Sigmoid colon (tissue), 7 donors: Measurements from ENCODE around the gene LTBP1. TPM values are rescaled to one million over a fixed set of nuclear protein-coding genes. Genes with fewer than 3 reads are reported as not detected.

ENCODE experiments used
- DNase-seq: peaks from one replicate; pipeline ENCODE4 v3.0.0-alpha.2; 2019
- H3K27ac ChIP-seq, 4 donors: fragments of 200-600 bp; sonication (generic); one replicate each; pipeline ENCODE4 v1.5.1; 2016 to 2019; ENCODE audit warnings: mild to moderate bottlenecking in 1 of 4
- H3K27me3 ChIP-seq, 3 donors: fragments of 200-600 bp; sonication (generic); one replicate each; pipeline ENCODE4 v1.5.1; 2019; ENCODE audit warnings: mild to moderate bottlenecking in 1 of 3
- H3K36me3 ChIP-seq, 4 donors: fragments of 200-600 bp; sonication (generic); one replicate each; pipeline ENCODE4 v1.5.1; 2016 to 2019
- H3K4me1 ChIP-seq, 4 donors: fragments of 200-600 bp; sonication (generic); one replicate each; pipeline ENCODE4 v1.5.1; 2017 to 2019
- H3K4me3 ChIP-seq, 4 donors: fragments of 200-600 bp; sonication (generic); one replicate each; pipeline ENCODE4 v1.5.1; 2017 to 2019; ENCODE audit warnings: mild to moderate bottlenecking in 2 of 4, moderate library complexity in 1 of 4
- H3K9me3 ChIP-seq, 4 donors: fragments of 200-600 bp in 3 of 4; sonication (generic) in 3 of 4; one replicate each; pipeline versions ENCODE4 v1.5.1 to v1.6.1; 2013 to 2019
- CTCF ChIP-seq, 4 experiments: fragments of 450-650 bp in 3 of 4; fragments of 200-600 bp in 1 of 4; IDR thresholded peaks; one replicate each; pipeline ENCODE4 v1.5.1; 2016 to 2019; ENCODE audit warnings: antibody characterized with exemption in 4 of 4, mild to moderate bottlenecking in 3 of 4, moderate library complexity in 2 of 4
- EP300 ChIP-seq, 4 donors: sonication (generic); formaldehyde crosslinking; IDR thresholded peaks; one replicate each; pipeline ENCODE4 v1.6.1; 2017; ENCODE audit warnings: antibody characterized with exemption in 4 of 4
- POLR2A ChIP-seq, 2 donors: fragments of 450-650 bp; IDR thresholded peaks; one replicate each; pipeline ENCODE4 v1.6.1; 2016; ENCODE audit warnings: antibody characterized with exemption in 2 of 2, mild to moderate bottlenecking in 2 of 2, moderate library complexity in 2 of 2
- POLR2AphosphoS5 ChIP-seq, 4 donors: sonication (generic); formaldehyde crosslinking; IDR thresholded peaks; one replicate each; pipeline ENCODE4 v1.6.1; 2017; ENCODE audit warnings: antibody characterized with exemption in 4 of 4
- WGBS, 2 donors: extraction: QIAGEN DNeasy Blood & Tissue Kit; methylation state at CpG; one replicate each; pipeline ENCODE4 v1.1.7; 2013; 5-methylcytosine and 5-hydroxymethylcytosine counted together
- intact Hi-C: fragments of 100-400 bp; cut with DNase I; formaldehyde crosslinking; loops from one replicate; pipeline ENCODE4 v1.15.1; 2023
- polyA plus RNA-seq, 3 donors: library from polyadenylated mRNA; stranded (reverse); fragments of 200-250 nt; gene quantifications; one replicate each; pipeline ENCODE4 v1.2.3, GENCODE V29; 2013
- total RNA-seq, 4 donors: library from RNA; depleted of rRNA; stranded (reverse); fragments of >200 nt; gene quantifications; one replicate each; pipeline ENCODE4 v1.1.0, GENCODE V29; 2016
- donor health status: healthy with polysubstance abuse.
- donor health status: Bipolar disorder and iron deficiency.
- donor health status: healthy.

LTBP1 gene
- total and polyA plus RNA-seq, 7 donors, result 3.0 to 102 (median 34.2) TPM

GRCh38 chr2:33122726-33123125, 176.0 kb downstream of the LTBP1 start:
- Histone ChIP-seq H3K4me3 (no peak overlapping the region), H3K27ac (no peak overlapping the region), H3K36me3 (no peaks in the 10 kb centered on the region), H3K27me3 (no peaks in the 10 kb centered on the region), H3K4me1 (peaks cover 0 to 5% (median 0%) of the 10 kb centered on the region in 4 donors), H3K9me3 (no peaks in the 10 kb centered on the region)
- 90 to 95% methylated on average over 3 of the region's 3 CpGs for WGBS, 2 donors
- intact Hi-C loops, result no loop called here
- no peak for TF ChIP-seq EP300 (IDR thresholded peaks at IDR 0.05)
- no peak for TF ChIP-seq POLR2A (IDR thresholded peaks at IDR 0.05)
- TF ChIP-seq CTCF (IDR thresholded peaks at IDR 0.05), result no peak
- no peak for TF ChIP-seq POLR2AphosphoS5 (IDR thresholded peaks at IDR 0.05)
- DNase-seq, result no peak

DNA sequence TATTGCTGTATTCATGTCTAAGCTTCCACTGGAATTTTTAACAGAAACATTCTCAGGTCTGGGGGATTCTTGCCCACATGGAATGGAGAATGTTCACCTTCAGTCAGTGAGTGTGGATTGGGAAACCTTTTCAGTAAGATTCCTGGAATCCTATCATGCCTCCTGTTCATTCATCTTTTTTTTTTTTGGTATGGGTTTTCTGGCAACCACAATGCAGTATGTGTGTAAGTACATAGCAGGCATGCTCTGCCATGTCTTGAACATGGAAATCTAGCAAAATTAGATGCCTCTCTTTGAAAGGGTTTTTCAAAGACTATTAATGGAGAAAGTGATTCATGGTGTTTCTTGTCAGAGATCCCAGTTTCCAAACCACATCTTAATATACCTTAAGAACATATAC, 176.5 kb downstream of the LTBP1 start:
- Histone ChIP-seq H3K4me1 (peaks cover 0 to 5% (median 0%) of the 10 kb centered on the region in 4 donors), H3K9me3 (no peaks in the 10 kb centered on the region), H3K27me3 (no peaks in the 10 kb centered on the region), H3K4me3 (no peak overlapping the region), H3K36me3 (no peaks in the 10 kb centered on the region), H3K27ac (no peak overlapping the region)
- intact Hi-C loops, result no loop called here
- no peak for TF ChIP-seq EP300 (IDR thresholded peaks at IDR 0.05)
- no peak for DNase-seq

DNA sequence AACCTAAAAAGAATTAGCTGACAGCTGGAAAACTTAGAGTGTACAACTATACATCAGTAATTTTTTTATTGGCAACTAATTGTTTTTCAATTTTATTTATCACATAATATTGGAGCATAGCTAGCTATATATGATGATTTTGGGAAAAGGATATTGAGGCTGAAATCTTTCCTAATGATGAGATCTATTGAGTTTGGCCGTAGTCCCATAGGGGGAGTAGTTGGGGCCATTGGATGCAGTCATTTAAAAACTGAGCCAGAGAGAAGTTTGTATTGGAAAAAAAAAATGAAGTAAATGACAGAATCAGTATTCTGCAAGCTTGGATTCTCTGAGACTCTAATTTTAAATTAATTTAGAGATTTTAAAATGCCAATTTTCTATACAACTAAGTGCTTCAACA, 179.8 kb downstream of the LTBP1 start:
- H3K4me1 ChIP-seq, result peaks cover 0 to 17% (median 11%) of the 10 kb centered on the region in 4 donors
- no peak overlapping the region for H3K4me3 ChIP-seq
- intact Hi-C loops, result no loop called here
- no peaks in the 10 kb centered on the region for H3K9me3 ChIP-seq
- H3K27ac ChIP-seq, result no peak overlapping the region
- H3K36me3 ChIP-seq, result no peaks in the 10 kb centered on the region
- 93 to 96% methylated on average over 1 of the region's 1 CpG for WGBS, 2 donors
- no peaks in the 10 kb centered on the region for H3K27me3 ChIP-seq
- DNase-seq, result no peak
- TF ChIP-seq POLR2AphosphoS5 (IDR thresholded peaks at IDR 0.05), result no peak
- TF ChIP-seq EP300 (IDR thresholded peaks at IDR 0.05), result no peak
- TF ChIP-seq POLR2A (IDR thresholded peaks at IDR 0.05), result no peak
- TF ChIP-seq CTCF (IDR thresholded peaks at IDR 0.05), result no peak

GRCh38 chr2:33126958-33127357, 180.2 kb downstream of the LTBP1 start:
- no peak overlapping the region for H3K27ac ChIP-seq
- TF ChIP-seq EP300 (IDR thresholded peaks at IDR 0.05) (no peak), POLR2A (IDR thresholded peaks at IDR 0.05) (no peak), POLR2AphosphoS5 (IDR thresholded peaks at IDR 0.05) (no peak), CTCF (IDR thresholded peaks at IDR 0.05) (no peak)
- 86 to 87% methylated on average over 3 of the region's 3 CpGs for WGBS, 2 donors
- H3K27me3 ChIP-seq, result no peaks in the 10 kb centered on the region
- no peaks in the 10 kb centered on the region for H3K36me3 ChIP-seq
- intact Hi-C loops, result no loop called here
- no peaks in the 10 kb centered on the region for H3K9me3 ChIP-seq
- H3K4me3 ChIP-seq, result no peak overlapping the region
- peaks cover 0 to 21% (median 15%) of the 10 kb centered on the region in 4 donors for H3K4me1 ChIP-seq
- DNase-seq, result no peak

DNA sequence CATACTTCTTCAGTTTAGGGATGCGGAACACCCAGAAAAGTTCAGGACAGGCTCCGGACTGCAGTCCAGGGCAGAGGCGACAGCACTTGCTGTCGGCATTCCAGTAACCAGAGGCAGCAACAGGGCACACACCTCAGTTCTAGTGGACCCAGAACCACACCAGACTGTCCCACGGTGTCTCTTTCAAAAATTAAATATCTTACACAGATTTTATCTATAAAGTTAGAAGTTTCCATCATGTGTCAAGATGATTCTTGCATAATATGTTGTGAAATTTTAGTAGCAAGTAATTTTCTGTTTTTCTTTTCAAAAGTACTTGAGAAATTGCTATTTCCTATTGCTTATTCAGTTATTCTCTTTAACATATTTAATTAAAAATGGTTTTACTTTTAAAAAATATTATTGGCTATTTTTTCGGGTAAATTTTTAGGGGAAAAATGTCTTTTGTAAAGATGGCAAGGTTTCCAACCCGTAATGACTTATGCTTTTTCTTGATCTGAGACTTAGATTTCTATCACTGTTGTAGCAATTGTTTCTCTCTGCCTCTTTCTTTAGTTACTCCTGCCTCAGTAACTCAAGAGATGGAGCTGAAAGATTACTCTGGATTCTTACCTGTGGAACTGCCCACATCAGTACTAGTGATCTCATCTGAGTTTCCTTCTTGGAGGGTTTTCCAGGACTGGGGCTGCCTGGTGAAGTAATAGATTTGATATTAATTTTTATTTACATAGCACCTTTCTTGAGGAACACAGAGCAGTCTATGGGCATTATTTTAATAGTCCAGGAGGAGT, 182.7 kb downstream of the LTBP1 start:
- Histone ChIP-seq H3K36me3 (no peaks in the 10 kb centered on the region), H3K27ac (peak overlapping the region in 1 of 4 donors; percentile 91), H3K27me3 (no peaks in the 10 kb centered on the region), H3K4me3 (no peak overlapping the region), H3K4me1 (peaks cover 0 to 44% (median 39%) of the 10 kb centered on the region in 4 donors), H3K9me3 (no peaks in the 10 kb centered on the region)
- TF ChIP-seq EP300 (IDR thresholded peaks at IDR 0.05), result no peak
- no peak for TF ChIP-seq POLR2AphosphoS5 (IDR thresholded peaks at IDR 0.05)
- no peak for TF ChIP-seq POLR2A (IDR thresholded peaks at IDR 0.05)
- no peak for TF ChIP-seq CTCF (IDR thresholded peaks at IDR 0.05)
- WGBS, 2 donors, result 92 to 93% methylated on average over 7 of the region's 7 CpGs
- intact Hi-C loops, result loop anchor here (5.0 to 10.0 kb wide), 5 partner anchors 67 to 572 kb away; no protein-coding TSS in a partner anchor
- no peak for DNase-seq
